K562 (cell line): ENCODE measurements around the gene LSR. TPM values are rescaled to one million over a fixed set of nuclear protein-coding genes. Genes with fewer than 3 reads are reported as not detected.

Source experiments
- EHMT2 ChIP-seq: fragments of 450-650 bp; IDR thresholded peaks from 2 replicates; pipeline ENCODE4 v1.6.1; 2018; ENCODE audit warnings: antibody characterized with exemption
- ETV5 ChIP-seq: sonication (generic); formaldehyde crosslinking; IDR thresholded peaks from 2 replicates; pipeline ENCODE4 v1.4.0; 2020; ENCODE audit warnings: low read depth, mild to moderate bottlenecking, missing genetic modification reagents
- FOXK1 ChIP-seq: sonication (generic); formaldehyde crosslinking; IDR thresholded peaks from 2 replicates; pipeline ENCODE4 v1.8.0; 2022; ENCODE audit warnings: missing genetic modification reagents, mild to moderate bottlenecking, borderline replicate concordance
- HINFP ChIP-seq: fragments of 450-650 bp; conservative IDR thresholded peaks from 2 replicates; pipeline ENCODE4 v1.6.1; 2016; ENCODE audit warnings: missing genetic modification characterization, low read depth, mild to moderate bottlenecking, control low read depth, missing compliant biosample characterization
- HOXB6 ChIP-seq: fragments of 250-450 bp; sonication (Bioruptor Pico); IDR thresholded peaks from 2 replicates; pipeline ENCODE4 v1.5.1; 2022; ENCODE audit warnings: mild to moderate bottlenecking, borderline replicate concordance
- ILK ChIP-seq: fragments of 450-650 bp; IDR thresholded peaks from 2 replicates; pipeline ENCODE4 v1.6.1; 2016; ENCODE audit warnings: missing genetic modification characterization, low read depth, mild to moderate bottlenecking, missing compliant biosample characterization, moderate library complexity, borderline replicate concordance
- MTA3 ChIP-seq: fragments of 450-650 bp; formaldehyde crosslinking; IDR thresholded peaks from 2 replicates; pipeline ENCODE4 v1.6.1; 2017; ENCODE audit warnings: mild to moderate bottlenecking, borderline replicate concordance
- PHF8 ChIP-seq: fragments of 200-600 bp; sonication (generic); IDR thresholded peaks from 2 replicates; pipeline ENCODE4 v1.6.1; 2012; ENCODE audit warnings: mixed run types, mild to moderate bottlenecking, inconsistent platforms, low read length, moderate library complexity, borderline replicate concordance
- POLR2A ChIP-seq: fragments of 450-650 bp; conservative IDR thresholded peaks from 2 replicates; pipeline ENCODE4 v1.6.1; 2016
- RBFOX2 ChIP-seq: fragments of 200-400 bp; formaldehyde crosslinking; IDR thresholded peaks from 2 replicates; pipeline ENCODE4 v1.6.1; 2017; ENCODE audit warnings: low read depth, mild to moderate bottlenecking, low read length, moderate library complexity
- SAFB ChIP-seq: fragments of 200-400 bp; formaldehyde crosslinking; IDR thresholded peaks from 2 replicates; pipeline ENCODE4 v1.6.1; 2017; ENCODE audit warnings: low read depth, low read length, borderline replicate concordance
- ZNF311 ChIP-seq: fragments of 250-450 bp; sonication (Bioruptor Pico); IDR thresholded peaks from 2 replicates; pipeline ENCODE4 v1.4.0; 2020; ENCODE audit warnings: mild to moderate bottlenecking, moderate library complexity
- polyA plus RNA-seq, 8 experiments: library from polyadenylated mRNA; depleted of rRNA in 4 of 8; stranded (reverse) in 5 of 8; unstranded in 3 of 8; fragments of >200 nt; fragmentation: Nextera tagmentation in 2 of 8; fragmentation: Illumina TruSeq in 1 of 8; extraction: Ambion mirVana in 2 of 8; extraction: Trizol in 1 of 8; gene quantifications; 2 replicates each; pipeline versions ENCODE4 v1.2.1 to v1.2.3, GENCODE V29; 2011 to 2014; ENCODE audit warnings: inconsistent platforms in 1 of 8, missing spikeins in 1 of 8
- total RNA-seq, 7 experiments: library from RNA; depleted of rRNA in 6 of 7; stranded (reverse); fragments of >200 nt in 6 of 7; fragmentation: Illumina TruSeq in 2 of 7; extraction: Trizol in 2 of 7; gene quantifications; 2 replicates each; pipeline versions ENCODE4 v1.2.1 to v1.2.3, GENCODE V29; 2011 to 2021; ENCODE audit warnings: low replicate concordance in 1 of 7
- TF ChIP-seq, protein P1 (sequence below): fragments of 450-650 bp; IDR thresholded peaks from 2 replicates; pipeline ENCODE4 v1.6.1; 2018; ENCODE audit not compliant: partially characterized antibody
- TF ChIP-seq, protein P2 (sequence below), 2 experiments: IDR thresholded peaks; 2 replicates each; pipeline ENCODE4 v1.6.1; 2011; ENCODE audit warnings: borderline replicate concordance in 1 of 2, control low read depth in 1 of 2, low read depth in 1 of 2, low read length in 1 of 2, mild to moderate bottlenecking in 1 of 2, mixed read lengths in 1 of 2, moderate library complexity in 1 of 2; ENCODE audit not compliant: insufficient read depth in 1 of 2, insufficient read length in 1 of 2, poor library complexity in 1 of 2, severe bottlenecking in 1 of 2; ENCODE audit errors: extremely low read depth in 1 of 2

LSR gene
- total and polyA plus RNA-seq, 9 of the 15 experiments (the other 6 are each of a cell fraction or from before 2014, with no cell fraction given) = 0.44 to 87.9 (median 28.0) TPM

DNA sequence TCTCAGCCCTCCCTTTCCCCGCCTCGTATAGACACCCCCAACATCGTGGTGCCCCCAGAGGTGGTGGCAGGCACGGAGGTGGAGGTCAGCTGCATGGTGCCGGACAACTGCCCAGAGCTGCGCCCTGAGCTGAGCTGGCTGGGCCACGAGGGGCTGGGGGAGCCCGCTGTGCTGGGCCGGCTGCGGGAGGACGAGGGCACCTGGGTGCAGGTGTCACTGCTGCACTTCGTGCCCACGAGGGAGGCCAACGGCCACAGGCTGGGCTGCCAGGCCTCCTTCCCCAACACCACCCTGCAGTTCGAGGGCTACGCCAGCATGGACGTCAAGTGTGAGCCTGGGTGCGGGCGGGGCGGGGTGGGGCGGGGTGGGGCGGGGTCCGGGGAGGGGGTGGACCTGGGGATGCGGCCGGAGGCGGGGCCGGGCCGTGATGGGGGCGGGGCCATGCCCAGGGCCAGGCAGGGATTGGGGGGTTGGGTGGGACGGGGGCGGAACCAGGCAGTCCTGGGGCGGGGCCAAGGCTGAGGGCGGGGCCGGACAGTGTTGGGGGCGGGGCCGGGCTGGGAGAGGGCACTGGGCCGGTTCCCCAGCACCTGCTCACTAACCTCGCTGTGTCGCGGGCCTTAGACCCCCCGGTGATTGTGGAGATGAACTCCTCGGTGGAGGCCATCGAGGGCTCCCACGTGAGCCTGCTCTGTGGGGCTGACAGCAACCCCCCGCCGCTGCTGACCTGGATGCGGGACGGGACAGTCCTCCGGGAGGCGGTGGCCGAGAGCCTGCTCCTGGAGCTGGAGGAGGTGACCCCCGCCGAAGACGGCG, 50.9 kb downstream of the LSR start (continued):
- no peak for TF ChIP-seq HINFP (tag)
- TF ChIP-seq PHF8 = peak; percentile 29; the same call in 1 of the 2 replicates
- no peak for TF ChIP-seq SAFB
- 0 out of 2 replicates have a peak, but pooled peaks have one; percentile 19 for TF ChIP-seq MTA3
- TF ChIP-seq FOXK1 (CRISPR knock-in tag) = no peak
- no peak for TF ChIP-seq ETV5 (CRISPR knock-in tag)
- no peak for TF ChIP-seq ILK (tag)
- peak; percentile 52 for TF ChIP-seq RBFOX2
- TF ChIP-seq, protein P1, sequence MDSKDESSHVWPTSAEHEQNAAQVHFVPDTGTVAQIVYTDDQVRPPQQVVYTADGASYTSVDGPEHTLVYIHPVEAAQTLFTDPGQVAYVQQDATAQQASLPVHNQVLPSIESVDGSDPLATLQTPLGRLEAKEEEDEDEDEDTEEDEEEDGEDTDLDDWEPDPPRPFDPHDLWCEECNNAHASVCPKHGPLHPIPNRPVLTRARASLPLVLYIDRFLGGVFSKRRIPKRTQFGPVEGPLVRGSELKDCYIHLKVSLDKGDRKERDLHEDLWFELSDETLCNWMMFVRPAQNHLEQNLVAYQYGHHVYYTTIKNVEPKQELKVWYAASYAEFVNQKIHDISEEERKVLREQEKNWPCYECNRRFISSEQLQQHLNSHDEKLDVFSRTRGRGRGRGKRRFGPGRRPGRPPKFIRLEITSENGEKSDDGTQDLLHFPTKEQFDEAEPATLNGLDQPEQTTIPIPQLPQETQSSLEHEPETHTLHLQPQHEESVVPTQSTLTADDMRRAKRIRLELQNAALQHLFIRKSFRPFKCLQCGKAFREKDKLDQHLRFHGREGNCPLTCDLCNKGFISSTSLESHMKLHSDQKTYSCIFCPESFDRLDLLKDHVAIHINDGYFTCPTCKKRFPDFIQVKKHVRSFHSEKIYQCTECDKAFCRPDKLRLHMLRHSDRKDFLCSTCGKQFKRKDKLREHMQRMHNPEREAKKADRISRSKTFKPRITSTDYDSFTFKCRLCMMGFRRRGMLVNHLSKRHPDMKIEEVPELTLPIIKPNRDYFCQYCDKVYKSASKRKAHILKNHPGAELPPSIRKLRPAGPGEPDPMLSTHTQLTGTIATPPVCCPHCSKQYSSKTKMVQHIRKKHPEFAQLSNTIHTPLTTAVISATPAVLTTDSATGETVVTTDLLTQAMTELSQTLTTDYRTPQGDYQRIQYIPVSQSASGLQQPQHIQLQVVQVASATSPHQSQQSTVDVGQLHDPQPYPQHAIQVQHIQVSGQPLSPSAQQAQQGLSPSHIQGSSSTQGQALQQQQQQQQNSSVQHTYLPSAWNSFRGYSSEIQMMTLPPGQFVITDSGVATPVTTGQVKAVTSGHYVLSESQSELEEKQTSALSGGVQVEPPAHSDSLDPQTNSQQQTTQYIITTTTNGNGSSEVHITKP = peak; percentile 17
- TF ChIP-seq ZNF311 (CRISPR knock-in tag) = no peak
- peak; percentile 60 for TF ChIP-seq POLR2A
- TF ChIP-seq, protein P2, sequence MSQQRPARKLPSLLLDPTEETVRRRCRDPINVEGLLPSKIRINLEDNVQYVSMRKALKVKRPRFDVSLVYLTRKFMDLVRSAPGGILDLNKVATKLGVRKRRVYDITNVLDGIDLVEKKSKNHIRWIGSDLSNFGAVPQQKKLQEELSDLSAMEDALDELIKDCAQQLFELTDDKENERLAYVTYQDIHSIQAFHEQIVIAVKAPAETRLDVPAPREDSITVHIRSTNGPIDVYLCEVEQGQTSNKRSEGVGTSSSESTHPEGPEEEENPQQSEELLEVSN (IDR thresholded peaks at IDR 0.05; ENCODE audit: borderline replicate concordance in 1 of 2, extremely low read depth in 1 of 2, insufficient read depth in 1 of 2, insufficient read length in 1 of 2, low read depth in 1 of 2, low read length in 1 of 2, poor library complexity in 1 of 2, severe bottlenecking in 1 of 2) = peak; percentile 24 to 36
- TF ChIP-seq EHMT2 = no peak
- no peak for TF ChIP-seq HOXB6 (CRISPR knock-in tag)
